Aorta (tissue), 5 donors: ENCODE results near the gene OTX1. TPM values are rescaled to one million over a fixed set of nuclear protein-coding genes. Genes with fewer than 3 reads are reported as not detected.

Experiments used
- ATAC-seq: fragments of 200-7000 bp; cut with Tn5 transposase; one replicate; pipeline ENCODE4 v1.9.1; 2022; ENCODE audit warnings: moderate library complexity; ENCODE audit not compliant: low FRiP score
- DNase-seq, 2 donors: peaks; one replicate each; pipeline ENCODE4 v3.0.0-alpha.2; 2020
- H3K27ac ChIP-seq, 2 donors: one replicate each; pipeline ENCODE4 v1.5.1; 2013; ENCODE audit warnings: low read length in 2 of 2, mild to moderate bottlenecking in 2 of 2, moderate library complexity in 2 of 2, control low read depth in 1 of 2, inconsistent platforms in 1 of 2, low read depth in 1 of 2
- H3K27me3 ChIP-seq, 2 donors: one replicate each; pipeline ENCODE4 v1.6.1; 2013; ENCODE audit warnings: control low read depth in 1 of 2, low read length in 1 of 2, mild to moderate bottlenecking in 1 of 2, moderate library complexity in 1 of 2; ENCODE audit not compliant: insufficient read depth in 2 of 2, control insufficient read depth in 1 of 2
- H3K36me3 ChIP-seq, 2 donors: one replicate each; pipeline ENCODE4 v1.6.1; 2013; ENCODE audit warnings: control low read depth in 1 of 2, low read length in 1 of 2, mild to moderate bottlenecking in 1 of 2; ENCODE audit not compliant: insufficient read depth in 2 of 2, control insufficient read depth in 1 of 2
- H3K4me1 ChIP-seq, 2 donors: one replicate each; pipeline ENCODE4 v1.6.1; 2013; ENCODE audit warnings: low read length in 2 of 2, control low read depth in 1 of 2, mild to moderate bottlenecking in 1 of 2, moderate library complexity in 1 of 2; ENCODE audit not compliant: insufficient read depth in 2 of 2, control insufficient read depth in 1 of 2
- H3K4me3 ChIP-seq, 2 donors: one replicate each; pipeline ENCODE4 v1.5.1; 2013; ENCODE audit warnings: low read length in 2 of 2, control low read depth in 1 of 2, mild to moderate bottlenecking in 1 of 2
- H3K9me3 ChIP-seq: one replicate; pipeline ENCODE4 v1.6.1; 2013; ENCODE audit warnings: mild to moderate bottlenecking, low read length; ENCODE audit not compliant: control insufficient read depth
- WGBS, 2 donors: extraction: QIAGEN DNeasy Blood & Tissue Kit; methylation state at CpG; one replicate each; pipeline ENCODE4 v1.1.7; 2013; 5-methylcytosine and 5-hydroxymethylcytosine counted together
- intact Hi-C, 2 donors: fragments of 100-400 bp; cut with DNase I; formaldehyde crosslinking; loops; one replicate each; pipeline versions ENCODE4 v1.14.2 to v1.15.0; 2022
- polyA plus RNA-seq, 2 donors: library from polyadenylated mRNA; stranded (reverse); fragments of 200-250 nt; gene quantifications; one replicate each; pipeline ENCODE4 v1.2.3, GENCODE V29; 2013
- total RNA-seq, 2 donors: library from RNA; stranded (reverse); fragmentation: NEBNext Ultra II Directional; extraction: Animal tissue kit (Norgen Biotek cat#: 25700); gene quantifications; one replicate each; pipeline ENCODE4 v1.2.1, GENCODE V29; 2021
- donor health status: healthy with polysubstance abuse.
- donor health status: Bipolar disorder and iron deficiency.
- donor health status: DM: no; HTN: no; CAD: no.
- donor health status: DM: no; HTN: no; CAD: no.
- donor health status: DM: yes; HTN: yes; CAD: no.

OTX1 gene
- total and polyA plus RNA-seq, 4 donors = not detected

GRCh38 chr2:63054841-63055225 lies 4.2 kb downstream of the OTX1 start:
- Histone ChIP-seq H3K4me3 (no peak overlapping the region), H3K27ac (no peak overlapping the region), H3K4me1 (no peaks in the 10 kb centered on the region), H3K36me3 (no peaks in the 10 kb centered on the region), H3K9me3 (no peaks in the 10 kb centered on the region), H3K27me3 (peaks cover 0 to 6% of the 10 kb centered on the region in 2 donors)
- 37 to 41% methylated on average over 7 of the region's 7 CpGs for WGBS, 2 donors
- intact Hi-C loops = loop anchor here in 1 of 2 donors (5.0 kb wide), 1 partner anchor 942 kb away; no protein-coding TSS in a partner anchor
- no peak for ATAC-seq
- DNase-seq = no peak

DNA sequence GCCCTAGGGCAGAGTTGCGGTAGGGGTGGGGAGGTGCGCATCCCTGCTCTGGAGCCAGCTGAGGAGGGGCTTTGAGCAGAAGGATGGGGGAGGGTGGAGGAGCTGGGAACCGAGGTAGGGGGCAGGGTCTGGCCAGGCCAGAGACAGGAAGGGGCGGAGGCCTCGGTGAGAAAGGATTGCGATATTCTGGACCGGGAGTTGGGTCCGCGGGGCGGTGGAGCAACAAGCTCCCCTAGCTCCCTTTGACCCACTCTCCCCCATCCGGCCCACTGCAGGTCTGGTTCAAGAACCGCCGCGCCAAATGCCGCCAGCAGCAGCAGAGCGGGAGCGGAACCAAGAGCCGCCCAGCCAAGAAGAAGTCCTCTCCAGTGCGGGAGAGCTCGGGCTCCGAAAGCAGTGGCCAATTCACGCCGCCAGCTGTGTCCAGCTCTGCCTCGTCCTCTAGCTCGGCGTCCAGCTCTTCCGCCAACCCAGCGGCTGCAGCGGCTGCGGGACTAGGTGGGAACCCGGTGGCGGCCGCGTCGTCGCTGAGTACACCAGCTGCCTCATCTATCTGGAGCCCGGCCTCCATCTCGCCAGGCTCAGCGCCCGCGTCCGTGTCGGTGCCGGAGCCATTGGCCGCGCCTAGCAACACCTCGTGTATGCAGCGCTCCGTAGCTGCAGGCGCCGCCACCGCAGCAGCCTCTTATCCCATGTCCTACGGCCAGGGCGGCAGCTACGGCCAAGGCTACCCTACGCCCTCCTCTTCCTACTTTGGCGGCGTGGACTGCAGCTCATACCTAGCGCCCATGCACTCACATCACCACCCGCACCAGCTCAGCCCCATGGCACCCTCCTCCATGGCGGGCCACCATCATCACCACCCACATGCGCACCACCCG lies 4.8 kb downstream of the OTX1 start:
- WGBS, 2 donors = 5 to 6% methylated on average over 51 to 63 of the region's 63 CpGs
- intact Hi-C loops = loop anchor here in 1 of 2 donors (5.0 kb wide), 1 partner anchor 942 kb away; no protein-coding TSS in a partner anchor
- H3K27me3 ChIP-seq = peaks cover 0 to 6% of the 10 kb centered on the region in 2 donors
- H3K4me1 ChIP-seq = no peaks in the 10 kb centered on the region
- no peaks in the 10 kb centered on the region for H3K9me3 ChIP-seq
- no peak overlapping the region for H3K27ac ChIP-seq
- DNase-seq (peak in 1 of 2 donors; percentile 78), ATAC-seq (no peak)
- no peak overlapping the region for H3K4me3 ChIP-seq
- H3K36me3 ChIP-seq = no peaks in the 10 kb centered on the region

DNA sequence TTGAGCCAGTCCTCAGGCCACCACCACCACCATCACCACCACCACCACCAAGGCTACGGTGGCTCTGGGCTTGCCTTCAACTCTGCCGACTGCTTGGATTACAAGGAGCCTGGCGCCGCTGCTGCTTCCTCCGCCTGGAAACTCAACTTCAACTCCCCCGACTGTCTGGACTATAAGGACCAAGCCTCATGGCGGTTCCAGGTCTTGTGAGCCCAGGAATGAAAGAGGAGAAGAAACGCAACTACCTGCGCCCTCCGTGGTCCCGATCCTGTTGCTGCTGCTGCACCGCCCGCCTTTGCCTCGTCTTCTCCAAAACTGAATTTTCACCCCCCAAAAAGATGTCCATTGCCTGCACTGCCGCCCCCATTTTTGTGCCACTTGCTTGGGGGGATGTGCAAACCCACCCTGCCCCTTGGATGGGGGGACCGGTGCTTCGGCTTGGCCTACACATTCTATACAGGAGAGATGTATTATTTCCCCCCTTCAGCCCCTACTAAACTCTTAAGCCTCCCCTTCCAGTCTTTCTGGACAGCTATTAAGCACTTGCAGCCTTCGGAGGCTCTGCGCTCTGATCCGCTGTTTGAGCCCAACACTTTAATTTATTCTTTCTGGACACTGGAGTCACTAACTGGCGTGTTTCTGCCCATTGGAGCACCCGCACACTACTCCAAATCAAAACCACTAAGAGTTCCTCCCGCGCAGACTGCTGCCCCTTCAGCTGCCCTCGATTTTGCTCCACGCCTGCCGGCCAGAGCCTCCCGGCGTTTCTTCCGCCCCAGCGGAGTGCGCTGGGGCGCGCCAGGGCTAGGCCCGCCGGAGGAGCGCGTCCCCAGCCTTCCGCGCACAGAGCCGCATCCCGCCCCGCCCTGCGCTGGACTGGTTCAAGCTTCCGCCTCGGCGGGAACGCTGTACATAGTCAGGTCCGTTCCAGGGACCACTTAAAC lies 5.7 kb downstream of the OTX1 start:
- intact Hi-C loops = loop anchor here in 1 of 2 donors (5.0 kb wide), 1 partner anchor 941 kb away; no protein-coding TSS in a partner anchor
- 13 to 14% methylated on average over 47 to 49 of the region's 49 CpGs for WGBS, 2 donors
- H3K4me1 ChIP-seq = no peaks in the 10 kb centered on the region
- no peaks in the 10 kb centered on the region for H3K36me3 ChIP-seq
- no peaks in the 10 kb centered on the region for H3K9me3 ChIP-seq
- peak; percentile 51 to 78 for DNase-seq
- H3K27ac ChIP-seq = no peak overlapping the region
- H3K27me3 ChIP-seq = peaks cover 0 to 6% of the 10 kb centered on the region in 2 donors
- no peak for ATAC-seq
- no peak overlapping the region for H3K4me3 ChIP-seq

- no peak for DNase-seq
- Histone ChIP-seq H3K27me3 (peaks cover 0 to 6% of the 10 kb centered on the region in 2 donors), H3K9me3 (no peaks in the 10 kb centered on the region), H3K27ac (no peak overlapping the region), H3K4me3 (no peak overlapping the region), H3K36me3 (no peaks in the 10 kb centered on the region), H3K4me1 (no peaks in the 10 kb centered on the region)
- no peak for ATAC-seq
- 18 to 23% methylated on average over 35 of the region's 35 CpGs for WGBS, 2 donors
- intact Hi-C loops = loop anchor here in 1 of 2 donors (5.0 kb wide), 1 partner anchor 940 kb away; no protein-coding TSS in a partner anchor
Measured at GRCh38 chr2:63057249-63058143, 6.9 kb downstream of the OTX1 start.

DNA sequence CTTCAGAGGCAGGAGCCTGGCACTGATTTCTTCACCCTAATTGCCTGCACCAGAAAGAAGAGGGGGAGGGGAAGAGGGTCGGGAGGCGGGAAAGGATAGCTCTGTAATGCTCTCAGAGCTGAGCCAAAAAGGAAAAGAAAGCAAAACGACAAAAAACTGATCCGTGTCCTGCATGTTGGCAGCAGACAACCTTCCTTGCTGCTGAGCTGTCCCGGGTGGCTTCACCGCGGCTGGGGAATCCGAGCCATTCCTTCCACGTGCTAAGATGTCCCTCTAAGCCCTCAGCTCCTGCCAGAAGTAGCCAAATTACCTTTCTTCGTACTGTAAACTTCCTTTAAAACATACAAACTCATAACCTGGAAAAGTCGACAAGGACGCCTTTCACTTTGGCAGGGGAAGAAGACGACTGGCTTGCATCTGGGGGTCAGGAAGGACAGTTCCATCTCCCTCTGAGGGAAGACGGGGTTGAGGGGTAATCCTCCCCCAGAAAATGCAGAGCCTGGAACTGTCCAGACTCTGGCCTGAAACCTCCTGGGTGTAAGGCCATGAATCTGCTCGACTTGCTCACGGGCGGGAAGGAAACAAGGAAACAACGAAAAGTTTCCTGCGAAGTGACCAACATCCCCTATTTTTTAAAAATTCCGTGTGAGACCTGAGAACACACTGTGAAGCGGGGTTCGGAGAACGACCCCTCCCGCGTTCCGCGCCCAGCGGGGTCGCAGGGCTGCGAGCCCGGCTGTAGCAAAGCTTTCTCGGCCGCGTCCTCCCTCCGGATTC lies 7.7 kb downstream of the OTX1 start:
- Histone ChIP-seq H3K27me3 (peaks cover 0 to 6% of the 10 kb centered on the region in 2 donors), H3K4me3 (no peak overlapping the region), H3K36me3 (no peaks in the 10 kb centered on the region), H3K27ac (no peak overlapping the region), H3K9me3 (no peaks in the 10 kb centered on the region), H3K4me1 (no peaks in the 10 kb centered on the region)
- WGBS, 2 donors = 9 to 13% methylated on average over 35 of the region's 35 CpGs
- intact Hi-C loops = loop anchor here in 1 of 2 donors (5.0 kb wide), 1 partner anchor 939 kb away; no protein-coding TSS in a partner anchor
- DNase-seq (no peak), ATAC-seq (no peak)

GRCh38 chr2:63058921-63059792 lies 8.5 kb downstream of the OTX1 start:
- Histone ChIP-seq H3K36me3 (no peaks in the 10 kb centered on the region), H3K4me3 (no peak overlapping the region), H3K27ac (no peak overlapping the region), H3K4me1 (no peaks in the 10 kb centered on the region), H3K9me3 (no peaks in the 10 kb centered on the region), H3K27me3 (peaks cover 0 to 6% of the 10 kb centered on the region in 2 donors)
- ATAC-seq (peak; percentile 54), DNase-seq (peak in 1 of 2 donors; percentile 76)
- WGBS, 2 donors = 5 to 8% methylated on average over 57 to 67 of the region's 67 CpGs
- intact Hi-C loops = loop anchor here in 1 of 2 donors (5.0 kb wide), 1 partner anchor 938 kb away; no protein-coding TSS in a partner anchor
